ENCODE results near the gene KIAA0930.

KIAA0930 gene

GRCh38 chr22:45237065-45237990, 3.4 kb downstream of the KIAA0930 start:
- no peak for DNase-seq (ENCODE audit: low spot score)

DNA sequence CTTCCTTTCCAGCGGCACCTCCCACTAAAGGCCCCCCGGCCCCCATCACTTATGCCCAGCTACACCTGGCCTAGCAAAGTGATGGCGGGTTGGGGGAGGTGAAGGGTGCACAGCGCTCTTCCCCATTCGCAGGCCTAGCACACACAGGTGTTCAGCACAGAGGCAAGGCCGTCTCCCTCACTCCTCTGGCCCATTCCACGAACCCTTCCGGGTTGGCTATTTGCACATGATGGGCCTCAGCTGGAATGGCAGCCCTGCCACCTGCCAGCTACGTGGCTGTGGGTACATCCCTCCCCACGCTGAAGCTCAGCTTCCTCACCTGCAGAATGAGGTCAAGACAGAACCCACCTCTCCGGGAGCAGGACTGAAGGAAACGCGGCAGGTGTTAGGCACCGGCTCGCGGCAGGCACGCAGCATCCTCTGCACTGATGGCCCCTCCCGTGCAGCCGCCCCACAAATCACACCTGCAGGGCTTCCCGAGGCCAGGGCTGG, 4.8 kb downstream of the KIAA0930 start:
- no peak for DNase-seq (ENCODE audit: low spot score)

DNA sequence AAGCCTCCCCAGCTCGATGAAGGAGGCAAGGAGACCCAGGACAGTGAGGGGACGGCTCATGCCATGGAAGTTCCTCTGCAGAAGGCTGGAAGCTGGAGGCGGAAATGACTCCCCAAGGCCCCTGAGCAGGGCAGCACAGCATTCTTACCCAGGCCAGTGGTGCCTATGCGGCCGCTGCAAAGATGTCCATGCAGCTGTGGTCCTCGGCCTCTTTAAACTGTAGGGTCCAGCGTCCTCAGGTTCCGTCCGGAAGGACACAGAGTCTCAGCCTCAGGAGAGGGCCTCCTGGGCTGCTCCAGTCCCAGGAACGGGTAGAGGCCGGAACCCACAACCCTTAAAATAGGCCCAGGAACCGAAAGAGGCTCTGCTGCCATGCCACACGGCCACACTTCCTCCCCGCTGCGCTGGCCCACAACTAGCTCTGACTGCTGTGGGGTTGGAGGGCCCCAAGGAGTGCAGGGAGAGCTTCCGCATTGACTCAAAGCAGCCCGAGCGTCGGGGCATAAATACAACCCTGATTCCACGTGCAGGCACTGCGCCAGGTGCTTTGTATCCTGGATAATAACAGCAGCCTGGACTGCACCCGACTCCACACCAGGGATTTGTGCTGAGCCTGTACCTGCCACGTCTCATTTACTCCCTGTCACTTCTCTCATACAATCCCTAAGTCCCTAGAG, 5.5 kb downstream of the KIAA0930 start:
- no peak for DNase-seq (ENCODE audit: low spot score)

GRCh38 chr22:45233827-45234226, 6.9 kb downstream of the KIAA0930 start:
- DNase-seq (ENCODE audit: low spot score): no peak

- DNase-seq (ENCODE audit: low spot score): no peak
Observed at GRCh38 chr22:45233386-45233785, 7.3 kb downstream of the KIAA0930 start.

GRCh38 chr22:45231293-45231692, 9.4 kb downstream of the KIAA0930 start:
- no peak for DNase-seq (ENCODE audit: low spot score)

DNA sequence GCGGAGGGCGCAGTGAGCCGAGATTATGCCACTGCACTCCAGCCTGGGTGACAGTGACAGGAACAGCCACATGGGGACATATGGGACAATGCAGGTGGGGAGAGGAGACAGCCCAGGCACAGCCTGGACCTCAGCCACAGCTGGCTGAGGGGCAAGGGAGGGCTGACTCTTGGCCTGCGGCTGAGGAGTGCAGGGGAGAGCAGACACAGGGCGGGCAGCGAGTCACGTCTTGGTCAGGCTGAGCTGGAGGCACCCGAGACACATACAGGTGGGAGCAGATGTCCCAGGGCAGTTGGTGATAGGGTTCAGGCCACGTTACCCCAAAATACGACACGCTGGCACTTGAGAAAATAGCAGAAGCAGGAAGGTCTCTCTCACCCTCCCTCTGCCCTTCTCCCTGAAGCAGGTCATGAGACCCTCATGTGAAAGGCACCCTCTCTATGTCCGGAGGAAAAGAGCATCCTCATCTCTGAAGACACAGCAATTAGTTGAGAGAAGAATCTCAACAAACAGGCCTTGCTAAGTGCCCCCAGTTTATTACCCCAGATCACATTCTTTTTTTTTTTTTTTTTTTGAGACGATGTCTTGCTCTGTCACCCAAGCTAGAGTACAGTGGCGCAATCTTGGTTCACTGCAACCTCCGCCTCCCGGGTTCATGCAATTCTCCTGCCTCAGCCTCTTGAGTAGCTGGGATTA, 10.5 kb downstream of the KIAA0930 start:
- DNase-seq (ENCODE audit: low spot score): no peak

GRCh38 chr22:45229181-45229580, 11.5 kb downstream of the KIAA0930 start:
- DNase-seq (ENCODE audit: low spot score): no peak

DNA sequence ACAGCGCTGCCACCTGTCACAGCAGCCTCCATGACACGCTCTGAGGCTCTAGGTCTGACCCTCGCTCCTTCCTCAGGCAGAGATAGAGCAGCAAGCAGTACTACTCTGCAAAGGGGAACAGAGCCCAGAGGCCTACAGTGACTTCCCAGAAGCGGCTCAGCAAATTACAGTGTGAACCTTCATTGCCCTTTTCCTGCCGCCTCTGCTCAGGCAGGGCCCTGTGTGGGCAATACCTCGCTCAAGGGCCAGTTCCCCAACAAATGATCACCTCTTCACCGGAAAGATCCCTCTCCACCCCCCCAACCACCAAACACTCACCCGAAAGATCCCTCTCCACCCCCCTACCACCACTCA, 12.3 kb downstream of the KIAA0930 start:
- DNase-seq (ENCODE audit: low spot score): no peak

- DNase-seq (ENCODE audit: low spot score): no peak
Observed at GRCh38 chr22:45227645-45228400, 12.9 kb downstream of the KIAA0930 start.

- DNase-seq (ENCODE audit: low spot score): no peak
Observed at GRCh38 chr22:45226503-45227186, 14.0 kb downstream of the KIAA0930 start.

DNA sequence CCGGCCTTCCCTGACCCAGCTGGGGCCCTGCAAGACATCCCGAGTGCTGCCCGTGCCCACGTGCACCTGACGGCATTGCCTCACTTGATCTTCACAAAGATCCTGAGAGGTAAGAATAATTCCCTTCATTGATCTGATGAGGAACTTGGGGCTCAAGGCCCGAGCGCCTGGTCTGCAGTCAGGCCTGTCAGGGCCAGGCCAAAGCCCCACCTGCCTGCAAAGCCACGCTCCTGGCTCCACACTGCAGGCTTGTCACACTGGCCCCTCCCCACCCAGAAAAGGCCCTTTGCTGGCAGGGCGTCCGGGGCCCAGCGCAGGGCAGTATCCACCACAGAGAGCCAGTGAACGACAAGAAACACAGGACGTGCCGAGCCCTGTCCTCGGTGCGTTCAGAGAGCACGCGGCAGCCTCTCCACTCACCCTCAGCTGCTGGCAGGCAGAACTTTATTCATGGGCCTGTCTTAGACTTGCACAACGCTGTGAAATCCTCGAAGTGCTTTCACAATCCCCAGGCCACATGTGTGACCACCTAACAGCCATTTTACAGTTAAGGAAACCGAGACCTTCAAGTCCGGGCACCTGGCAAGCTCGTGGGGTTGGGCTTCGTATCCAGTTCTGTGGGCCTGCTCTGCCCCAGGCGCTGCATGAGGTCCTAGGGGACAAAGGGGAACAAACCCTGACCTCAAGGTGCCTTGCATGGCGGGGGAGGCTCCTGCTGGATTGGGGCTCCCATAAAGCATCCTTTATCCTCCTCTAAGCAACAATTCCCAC, 14.8 kb downstream of the KIAA0930 start:
- no peak for DNase-seq (ENCODE audit: low spot score)

DNA sequence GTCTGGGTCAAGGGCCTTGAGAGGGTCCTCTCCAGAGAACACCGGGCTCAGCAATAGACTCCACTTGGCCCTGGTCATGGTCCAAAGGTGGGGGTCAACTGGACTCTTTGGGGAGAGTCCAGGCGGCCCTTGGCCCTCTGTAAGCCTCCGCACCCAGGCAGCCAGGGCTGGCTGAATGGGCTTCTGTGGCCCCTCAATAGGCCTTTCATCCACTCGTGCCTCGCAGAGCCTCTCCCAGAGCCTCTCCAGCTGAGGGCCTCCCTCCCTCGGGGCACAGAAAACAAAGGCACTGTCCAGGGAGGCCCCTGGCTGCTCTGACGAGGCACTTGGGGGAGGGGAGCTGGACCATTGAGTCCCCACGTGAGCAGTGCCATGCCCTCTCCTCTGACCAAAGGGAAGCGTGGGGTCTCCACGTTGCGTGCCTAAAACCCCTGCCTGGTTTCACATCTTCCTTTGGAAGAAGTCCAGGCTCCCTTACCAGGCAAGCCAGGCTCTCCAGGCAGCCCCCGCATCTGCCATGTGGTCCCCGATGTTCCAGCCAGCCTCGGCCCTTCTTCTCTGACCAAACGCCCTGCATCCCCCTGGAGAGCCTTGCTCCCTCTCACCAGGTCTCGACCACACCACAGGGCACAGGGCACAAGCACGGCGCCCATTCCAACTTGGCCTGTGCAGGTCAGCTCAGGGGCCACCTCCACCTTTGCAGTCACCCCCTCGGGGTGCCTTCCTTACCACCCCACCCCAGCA, 15.5 kb downstream of the KIAA0930 start:
- no peak for DNase-seq (ENCODE audit: low spot score)

GRCh38 chr22:45224331-45224730, 16.4 kb downstream of the KIAA0930 start:
- no peak for DNase-seq (ENCODE audit: low spot score)

GRCh38 chr22:45223304-45224117, 17.2 kb downstream of the KIAA0930 start:
- DNase-seq (ENCODE audit: low spot score): no peak

GRCh38 chr22:45221201-45221600, 19.5 kb downstream of the KIAA0930 start:
- DNase-seq (ENCODE audit: low spot score): no peak

- DNase-seq (ENCODE audit: low spot score): no peak
Observed at GRCh38 chr22:45218976-45219375, 21.7 kb downstream of the KIAA0930 start.

- DNase-seq (ENCODE audit: low spot score): no peak
Observed at GRCh38 chr22:45217806-45218205, 22.9 kb downstream of the KIAA0930 start.

GRCh38 chr22:45217345-45217744, 23.3 kb downstream of the KIAA0930 start:
- DNase-seq (ENCODE audit: low spot score): no peak
